H1 (cell line): Measurements from ENCODE around the gene BEST1. TPM values are rescaled to one million over a fixed set of nuclear protein-coding genes. Genes with fewer than 3 reads are reported as not detected.

Source experiments
- CTCF ChIA-PET: fragments of 300-600 bp; sonication (Branson Sonifier 250); formaldehyde crosslinking; loops from one replicate; lab custom pipeline; 2021; ENCODE audit not compliant: partially characterized antibody; lab: Charles Lee
- POLR2A ChIA-PET: fragments of 300-600 bp; sonication (Branson Sonifier 250); formaldehyde crosslinking; loops from one replicate; lab custom pipeline; 2021; ENCODE audit warnings: inconsistent platforms; ENCODE audit not compliant: partially characterized antibody; lab: Charles Lee
- DNase-seq, 2 experiments: peaks; one replicate each; pipeline versions ENCODE4 v3.0.0 to v3.0.0-alpha.2; 2010 to 2022; ENCODE audit warnings: low spot score in 2 of 2, low read depth in 1 of 2, mixed read lengths in 1 of 2
- FAIRE-seq: peaks from 2 replicates; lab custom pipeline; 2011; peaks lifted over from hg19 to GRCh38; lab: Jason Lieb, UNC
- H2AFZ ChIP-seq: 2 replicates; pipeline ENCODE4 v1.8.1; 2012; ENCODE audit warnings: low read length, inconsistent platforms
- H2AK5ac ChIP-seq: 2 replicates; pipeline ENCODE4 v1.6.1; 2013; ENCODE audit warnings: low read depth, low read length
- H2BK120ac ChIP-seq: replicated peaks from 2 replicates; pipeline ENCODE3; 2013; ENCODE audit warnings: low read depth, low read length, inconsistent platforms
- H2BK12ac ChIP-seq: 2 replicates; pipeline ENCODE4 v1.6.1; 2013; ENCODE audit warnings: low read depth, low read length
- H2BK15ac ChIP-seq: 2 replicates; pipeline ENCODE4 v1.6.1; 2013; ENCODE audit warnings: low read length
- H2BK20ac ChIP-seq: 2 replicates; pipeline ENCODE4 v1.6.1; 2013; ENCODE audit warnings: low read length
- H2BK5ac ChIP-seq: 2 replicates; pipeline ENCODE4 v1.6.1; 2013; ENCODE audit warnings: low read depth, low read length
- H3K14ac ChIP-seq: 2 replicates; pipeline ENCODE4 v1.6.1; 2013; ENCODE audit warnings: inconsistent platforms; ENCODE audit not compliant: insufficient read length
- H3K18ac ChIP-seq: 2 replicates; pipeline ENCODE4 v1.6.1; 2013; ENCODE audit warnings: low read length; ENCODE audit errors: extremely low read depth
- H3K23ac ChIP-seq: 2 replicates; pipeline ENCODE4 v1.6.1; 2013; ENCODE audit warnings: inconsistent platforms; ENCODE audit not compliant: insufficient read length
- H3K23me2 ChIP-seq: 2 replicates; pipeline ENCODE4 v1.6.1; 2013; ENCODE audit warnings: low read depth, low read length
- H3K27ac ChIP-seq: 2 replicates; pipeline ENCODE4 v1.6.1; 2011; ENCODE audit warnings: low read depth, low read length, inconsistent platforms
- H3K27me3 ChIP-seq, 4 experiments: replicated peaks in 1 of 4; 1 replicate in 1 of 4; 2 replicates in 3 of 4; pipeline versions ENCODE4 v1.6.1 to v1.8.1; 2011 to 2013; ENCODE audit warnings: low read length in 3 of 4, mild to moderate bottlenecking in 3 of 4, inconsistent platforms in 2 of 4, mixed read lengths in 2 of 4, moderate library complexity in 1 of 4; ENCODE audit not compliant: control insufficient read depth in 3 of 4, insufficient read depth in 3 of 4; ENCODE audit errors: extremely low read depth in 1 of 4
- H3K36me3 ChIP-seq, 4 experiments: 2 replicates each; pipeline versions ENCODE4 v1.6.1 to v1.8.1; 2011 to 2013; ENCODE audit warnings: mild to moderate bottlenecking in 4 of 4, low read length in 3 of 4, moderate library complexity in 2 of 4, control low read depth in 1 of 4, inconsistent platforms in 1 of 4; ENCODE audit not compliant: insufficient read depth in 4 of 4, control insufficient read depth in 2 of 4
- H3K4ac ChIP-seq: replicated peaks from 2 replicates; pipeline ENCODE3; 2013; ENCODE audit warnings: low read length, low read depth, mixed read lengths, inconsistent platforms; ENCODE audit not compliant: insufficient read length
- H3K4me1 ChIP-seq, 4 experiments: replicated peaks in 1 of 4; 1 replicate in 1 of 4; 2 replicates in 3 of 4; pipeline versions ENCODE4 v1.6.1 to v1.8.1; 2011 to 2013; ENCODE audit warnings: low read length in 3 of 4, inconsistent platforms in 2 of 4, mixed read lengths in 1 of 4; ENCODE audit not compliant: insufficient read depth in 4 of 4, control insufficient read depth in 3 of 4
- H3K4me2 ChIP-seq, 2 experiments: 2 replicates each; pipeline versions ENCODE4 v1.6.1 to v1.8.1; 2011 to 2013; ENCODE audit warnings: low read depth in 2 of 2, low read length in 2 of 2, control low read depth in 1 of 2, inconsistent platforms in 1 of 2, mild to moderate bottlenecking in 1 of 2; ENCODE audit not compliant: insufficient read depth in 1 of 2
- H3K4me3 ChIP-seq, 4 experiments: fragments of 200-600, 300-600 bp in 1 of 4; sonication (generic), shearing (Covaris generic), sonication (Bioruptor Twin) in 1 of 4; 2 replicates each; pipeline versions ENCODE4 v1.5.1 to v1.8.1; 2011 to 2016; ENCODE audit warnings: low read length in 4 of 4, low read depth in 3 of 4, control low read depth in 2 of 4, inconsistent platforms in 2 of 4, mild to moderate bottlenecking in 2 of 4, mixed read lengths in 1 of 4, moderate library complexity in 1 of 4; ENCODE audit not compliant: insufficient read depth in 2 of 4; ENCODE audit errors: extremely low read depth in 1 of 4
- H3K56ac ChIP-seq: replicated peaks from 2 replicates; pipeline ENCODE3; 2013; ENCODE audit warnings: low read depth, mild to moderate bottlenecking, mixed read lengths, low read length, inconsistent platforms; ENCODE audit not compliant: insufficient read length
- H3K79me1 ChIP-seq: 2 replicates; pipeline ENCODE4 v1.6.1; 2013; ENCODE audit warnings: low read depth, low read length, control low read depth
- H3K79me2 ChIP-seq, 2 experiments: 2 replicates each; pipeline versions ENCODE4 v1.6.1 to v1.8.1; 2012 to 2013; ENCODE audit warnings: low read length in 2 of 2, mild to moderate bottlenecking in 2 of 2, inconsistent platforms in 1 of 2; ENCODE audit not compliant: insufficient read depth in 2 of 2, control insufficient read depth in 1 of 2
- H3K9ac ChIP-seq, 4 experiments: replicated peaks in 1 of 4; 1 replicate in 1 of 4; 2 replicates in 3 of 4; pipeline versions ENCODE4 v1.6.1 to v1.8.1; 2011 to 2013; ENCODE audit warnings: low read depth in 3 of 4, low read length in 3 of 4, control low read depth in 2 of 4, mild to moderate bottlenecking in 2 of 4, moderate library complexity in 2 of 4, inconsistent platforms in 1 of 4; ENCODE audit errors: extremely low read depth in 1 of 4
- H3K9me3 ChIP-seq, 2 experiments: 2 replicates each; pipeline versions ENCODE4 v1.6.1 to v1.8.1; 2012 to 2013; ENCODE audit warnings: mild to moderate bottlenecking in 2 of 2, moderate library complexity in 2 of 2, control low read depth in 1 of 2, inconsistent platforms in 1 of 2, low read depth in 1 of 2, low read length in 1 of 2, mixed read lengths in 1 of 2; ENCODE audit not compliant: insufficient read depth in 2 of 2
- H4K20me1 ChIP-seq, 2 experiments: replicated peaks in 1 of 2; 2 replicates each; pipeline versions ENCODE3 to v1.8.1; 2011 to 2013; ENCODE audit warnings: inconsistent platforms in 2 of 2, low read length in 2 of 2, mild to moderate bottlenecking in 1 of 2; ENCODE audit not compliant: insufficient read depth in 2 of 2, control insufficient read depth in 1 of 2
- H4K5ac ChIP-seq: 2 replicates; pipeline ENCODE4 v1.6.1; 2013; ENCODE audit warnings: low read length, low read depth, mixed read lengths, inconsistent platforms; ENCODE audit not compliant: insufficient read length
- H4K8ac ChIP-seq: 2 replicates; pipeline ENCODE4 v1.8.0; 2013; ENCODE audit warnings: mild to moderate bottlenecking, moderate library complexity, low read length, inconsistent platforms; ENCODE audit not compliant: insufficient read depth; ENCODE audit errors: extremely low read depth
- H4K91ac ChIP-seq: replicated peaks from 2 replicates; pipeline ENCODE3; 2013; ENCODE audit warnings: low read length, mixed read lengths, inconsistent platforms; ENCODE audit not compliant: insufficient read length
- EZH2 ChIP-seq: fragments of 200-600 bp; sonication (generic); IDR thresholded peaks from 2 replicates; pipeline ENCODE4 v1.7.1; 2012; ENCODE audit warnings: low read depth, mild to moderate bottlenecking, moderate library complexity, low read length, inconsistent platforms; ENCODE audit not compliant: severe bottlenecking
- HDAC2 ChIP-seq, 2 experiments: fragments of 300-600 bp in 1 of 2; sonication (generic) in 1 of 2; IDR thresholded peaks; 2 replicates each; pipeline ENCODE4 v1.6.1; 2011 to 2012; ENCODE audit warnings: low read depth in 2 of 2, low read length in 2 of 2, mild to moderate bottlenecking in 2 of 2, moderate library complexity in 2 of 2, borderline replicate concordance in 1 of 2, inconsistent platforms in 1 of 2
- KDM5A ChIP-seq: fragments of 200-600 bp; IDR thresholded peaks from 2 replicates; pipeline ENCODE4 v1.7.1; 2012; ENCODE audit warnings: mild to moderate bottlenecking, low read length, inconsistent platforms, mixed read lengths
- RAD21 ChIP-seq, 2 experiments: IDR thresholded peaks in 1 of 2; conservative IDR thresholded peaks in 1 of 2; 2 replicates each; pipeline ENCODE4 v1.6.1; 2011; ENCODE audit warnings: low read depth in 2 of 2, low read length in 2 of 2, improper control_type of control experiment in 1 of 2, inconsistent platforms in 1 of 2, mild to moderate bottlenecking in 1 of 2, moderate library complexity in 1 of 2
- RBBP5 ChIP-seq: IDR thresholded peaks from 2 replicates; pipeline ENCODE4 v1.7.1; 2012; ENCODE audit warnings: low read depth, mild to moderate bottlenecking, inconsistent platforms, low read length, moderate library complexity, borderline replicate concordance
- SIN3A ChIP-seq, 2 experiments: IDR thresholded peaks in 1 of 2; conservative IDR thresholded peaks in 1 of 2; 2 replicates each; pipeline ENCODE4 v1.6.1; 2011 to 2012; ENCODE audit warnings: low read length in 2 of 2, improper control_type of control experiment in 1 of 2, low read depth in 1 of 2, mild to moderate bottlenecking in 1 of 2
- SP2 ChIP-seq: IDR thresholded peaks from 2 replicates; pipeline ENCODE4 v1.6.1; 2012; ENCODE audit warnings: mild to moderate bottlenecking, low read length, inconsistent platforms
- SP4 ChIP-seq: IDR thresholded peaks from 2 replicates; pipeline ENCODE4 v1.6.1; 2012; ENCODE audit warnings: low read length, inconsistent platforms
- SRF ChIP-seq: IDR thresholded peaks from 2 replicates; pipeline ENCODE4 v1.6.1; 2011; ENCODE audit warnings: mild to moderate bottlenecking, low read depth, low read length, moderate library complexity
- TAF1 ChIP-seq: IDR thresholded peaks from 2 replicates; pipeline ENCODE4 v1.6.1; 2011; ENCODE audit warnings: mild to moderate bottlenecking, low read depth, low read length
- TAF7 ChIP-seq: optimal IDR thresholded peaks from 2 replicates; pipeline ENCODE3; 2011; ENCODE audit warnings: low read depth, mild to moderate bottlenecking, inconsistent platforms, low read length, moderate library complexity, borderline replicate concordance
- TCF12 ChIP-seq: IDR thresholded peaks from 2 replicates; pipeline ENCODE4 v1.6.1; 2011; ENCODE audit warnings: low read depth, mild to moderate bottlenecking, low read length
- WGBS, 2 experiments: shearing (Covaris generic) in 1 of 2; methylation state at CpG; one replicate each; pipeline versions ENCODE4 v1.1.6 to v1.1.7; 2013 to 2015; ENCODE audit warnings: low lambda C conversion rate in 2 of 2, mixed read lengths in 2 of 2, inconsistent platforms in 1 of 2, low coverage in 1 of 2, missing lambda C conversion rate in 1 of 2; ENCODE audit not compliant: insufficient replicate concordance in 2 of 2, insufficient coverage in 1 of 2, insufficient read length in 1 of 2; ENCODE audit errors: extremely low coverage in 1 of 2, missing lambda C conversion rate in 1 of 2; 5-methylcytosine and 5-hydroxymethylcytosine counted together
- polyA plus RNA-seq, 7 experiments: library from polyadenylated mRNA; depleted of rRNA in 3 of 7; stranded (reverse) in 5 of 7; unstranded in 2 of 7; fragments of >200 nt in 5 of 7; fragments of 200-250 nt in 2 of 7; gene quantifications; 1 replicate in 5 of 7; 2 replicates in 1 of 7; 4 replicates in 1 of 7; pipeline versions ENCODE4 v1.2.1 to v1.2.3, GENCODE V29; 2011 to 2013; ENCODE audit warnings: missing spikeins in 2 of 7, mixed read lengths in 2 of 7
- total RNA-seq: library from RNA; stranded (reverse); fragmentation: NEBNext Ultra II Directional; extraction: Animal tissue kit (Norgen Biotek cat#: 25700); gene quantifications from 2 replicates; pipeline ENCODE4 v1.2.1, GENCODE V29; 2021

The BEST1 gene
- total and polyA plus RNA-seq, 2 of the 8 experiments (the other 6 are each of a cell fraction or from before 2014, with no cell fraction given), result 0.22 to 0.62 TPM

DNA sequence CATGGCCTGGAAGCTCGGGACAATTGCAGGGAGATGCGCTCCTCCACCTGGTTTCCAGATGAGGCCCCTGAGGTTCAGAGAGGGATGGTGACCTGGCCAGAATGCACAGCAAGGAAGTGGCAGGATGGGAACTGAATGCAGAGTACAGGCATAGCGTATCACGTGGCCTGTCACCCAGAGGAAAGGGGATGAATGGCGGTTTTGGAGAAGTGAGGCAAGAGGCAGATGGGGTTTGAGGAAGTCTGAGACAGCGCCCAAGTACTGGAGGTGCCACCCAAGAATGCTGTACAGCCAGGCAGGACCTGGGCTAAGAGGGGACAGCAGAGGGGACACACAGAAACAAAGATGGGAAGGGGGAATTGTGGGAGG lies 37.6 kb upstream of the BEST1 start:
- H3K4me3 ChIP-seq, result no peak overlapping the region
- FAIRE-seq (no peak), DNase-seq (no peak)
- ChIA-PET CTCF (interaction anchor here (3.2 to 11.1 kb wide), 2 partner anchors 12 to 35 kb away, joined by 23 to 202 read pairs; no protein-coding TSS in a partner anchor), POLR2A (interaction anchor here (0.6 to 1.9 kb wide), 3 partner anchors 10 to 165 kb away, joined by 3 to 8 read pairs (median 5); partner anchors contain the start of gene FTH1)
- no peak overlapping the region for H2BK20ac ChIP-seq
- 0 out of 2 replicates have a peak overlapping the region, but pooled peaks have one; percentile 53 for H2AK5ac ChIP-seq
- H3K23ac ChIP-seq, result no peak overlapping the region
- H4K91ac ChIP-seq, result no peak overlapping the region
- peaks cover 3% of the 10 kb centered on the region; the same call in 1 of the 2 replicates for H3K23me2 ChIP-seq
- no peak overlapping the region for H3K56ac ChIP-seq
- no peak overlapping the region for H3K4ac ChIP-seq
- no peak overlapping the region for H2BK12ac ChIP-seq
- no peaks in the 10 kb centered on the region for H3K79me1 ChIP-seq
- H3K27me3 ChIP-seq, result peaks cover 0 to 9% (median 6%) of the 10 kb centered on the region in 4 experiments; a peak in 4 of 7 replicates
- H4K20me1 ChIP-seq, result no peaks in the 10 kb centered on the region
- H2BK120ac ChIP-seq, result no peak overlapping the region
- no peak overlapping the region for H2AFZ ChIP-seq
- H3K4me1 ChIP-seq, result peaks cover 0 to 21% (median 10%) of the 10 kb centered on the region in 4 experiments; a peak in 6 of 7 replicates
- no peak overlapping the region for H3K14ac ChIP-seq
- H3K9ac ChIP-seq, result no peak overlapping the region; a peak in 1 of 7 replicates
- 0 out of 2 replicates have a peak overlapping the region, but pooled peaks have one; percentile 24 for H2BK5ac ChIP-seq
- H3K18ac ChIP-seq, result no peak overlapping the region
- no peak overlapping the region for H2BK15ac ChIP-seq
- H4K8ac ChIP-seq, result no peak overlapping the region; the same call in 1 of the 2 replicates
- H3K79me2 ChIP-seq, result no peaks in the 10 kb centered on the region
- H3K27ac ChIP-seq, result no peak overlapping the region
- H3K36me3 ChIP-seq, result no peaks in the 10 kb centered on the region
- H4K5ac ChIP-seq, result no peak overlapping the region
- 74% methylated on average over 6 of the region's 6 CpGs; no CpG with 5 or more reads in 1 of the 2 experiments for WGBS, 2 experiments
- no peak overlapping the region for H3K4me2 ChIP-seq
- H3K9me3 ChIP-seq, result no peaks in the 10 kb centered on the region
- no peak for TF ChIP-seq RAD21 (IDR thresholded peaks at IDR 0.05 in 1 of 2, conservative IDR thresholded peaks at IDR 0.05 in 1 of 2; ENCODE audit: low read depth in 2 of 2, low read length in 2 of 2)
- TF ChIP-seq SP2, result no peak
- no peak for TF ChIP-seq TAF1
- no peak for TF ChIP-seq HDAC2 (IDR thresholded peaks at IDR 0.05; ENCODE audit: borderline replicate concordance in 1 of 2, low read depth in 2 of 2, low read length in 2 of 2)
- no peak for TF ChIP-seq TCF12
- TF ChIP-seq SP4, result no peak
- TF ChIP-seq KDM5A, result no peak
- no peak for TF ChIP-seq RBBP5
- TF ChIP-seq SIN3A (conservative IDR thresholded peaks at IDR 0.05 in 1 of 2, IDR thresholded peaks at IDR 0.05 in 1 of 2; ENCODE audit: low read depth in 1 of 2, low read length in 2 of 2), result no peak
- TF ChIP-seq EZH2, result no peak
- TF ChIP-seq TAF7, result no peak
- no peak for TF ChIP-seq SRF
